ENCODE data around the gene ZNF304. TPM values are rescaled to one million over a fixed set of nuclear protein-coding genes. Genes with fewer than 3 reads are reported as not detected.

ZNF304 gene
- total and polyA plus RNA-seq, 2 of the 13 experiments (the other 11 are each of a cell fraction or from before 2014, with no cell fraction given) = 3.4 to 8.0 TPM

DNA sequence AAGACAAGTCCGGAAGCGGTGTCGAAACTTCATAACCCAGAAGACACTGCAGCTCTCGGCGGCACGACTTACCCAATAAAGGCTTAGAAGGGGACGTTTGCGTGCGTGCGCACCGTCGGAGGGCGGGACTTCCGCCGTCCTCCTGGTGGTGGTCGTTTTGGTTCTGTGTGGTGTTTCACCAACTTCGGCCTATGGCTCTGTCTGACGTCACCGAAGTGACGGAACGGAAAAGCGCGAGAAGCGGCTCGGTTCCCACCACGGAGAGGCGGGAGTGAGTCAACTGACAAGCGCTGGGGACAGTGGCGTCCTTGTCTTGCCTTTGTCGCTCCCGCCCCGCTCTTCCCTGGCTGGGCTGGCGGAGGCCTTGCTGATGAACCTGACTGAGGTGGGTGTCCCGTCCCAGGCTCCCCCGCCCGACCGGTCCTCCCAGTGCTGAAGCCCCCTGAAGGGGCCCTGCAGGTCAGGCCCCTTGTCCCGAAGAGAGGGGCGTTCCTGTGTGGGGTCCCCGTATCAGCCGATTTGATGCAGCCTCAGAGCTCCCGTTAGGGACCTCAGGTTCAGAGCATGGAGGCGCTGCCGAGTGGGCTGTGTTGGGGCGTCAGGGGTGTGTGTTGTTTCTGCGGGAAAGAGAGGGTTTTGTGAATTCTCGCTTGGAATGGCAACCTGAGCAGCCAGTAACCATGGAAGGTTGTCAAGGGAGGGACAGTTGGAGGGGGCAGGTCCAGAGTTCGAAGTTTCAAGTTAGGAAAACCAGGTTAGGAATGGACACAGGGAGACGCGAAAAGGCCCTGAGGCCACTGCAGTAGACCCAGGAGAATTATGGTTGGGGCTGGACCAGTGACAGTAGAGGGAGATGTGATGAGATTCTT lies 38.9 kb downstream of the ZNF304 start, which contains the start of gene ZNF548 (continued):
- peak; percentile 66 for TF ChIP-seq YY1 (IDR thresholded peaks at IDR 0.05; ENCODE audit: insufficient read depth, insufficient replicate concordance, low read depth, low read length)
- no peak for TF ChIP-seq TRAFD1 (CRISPR knock-in tag; IDR thresholded peaks at IDR 0.05; ENCODE audit: borderline replicate concordance)
- TF ChIP-seq KDM5B (CRISPR knock-in tag; IDR thresholded peaks at IDR 0.05; ENCODE audit: borderline replicate concordance) = peak; percentile 72; the same call in 1 of the 2 replicates
- TF ChIP-seq ZFP91 (CRISPR knock-in tag; IDR thresholded peaks at IDR 0.05; ENCODE audit: borderline replicate concordance) = peak; percentile 97; the same call in 1 of the 2 replicates
- TF ChIP-seq THAP8 (CRISPR knock-in tag; IDR thresholded peaks at IDR 0.05; ENCODE audit: borderline replicate concordance) = no peak
- 0 out of 2 replicates have a peak, but pooled peaks have one; percentile 69 for TF ChIP-seq NCOA1 (CRISPR knock-in tag; IDR thresholded peaks at IDR 0.05)
- no peak for TF ChIP-seq ZNF101 (CRISPR knock-in tag; IDR thresholded peaks at IDR 0.05; ENCODE audit: borderline replicate concordance, low read depth)
- TF ChIP-seq ATF7-NPFF (CRISPR knock-in tag; IDR thresholded peaks at IDR 0.05; ENCODE audit: low read depth) = 0 out of 2 replicates have a peak, but pooled peaks have one; percentile 25
- TF ChIP-seq ZNF7 (CRISPR knock-in tag; IDR thresholded peaks at IDR 0.05) = no peak
- peak; percentile 90 for TF ChIP-seq TFDP2 (CRISPR knock-in tag; IDR thresholded peaks at IDR 0.05)
- no peak; the same call in 1 of the 2 replicates for TF ChIP-seq ZNF784 (CRISPR knock-in tag; IDR thresholded peaks at IDR 0.05; ENCODE audit: borderline replicate concordance)
- TF ChIP-seq SNRNP70 (IDR thresholded peaks at IDR 0.05; ENCODE audit: low read depth, low read length) = no peak
- no peak for TF ChIP-seq LRRFIP1 (CRISPR knock-in tag; conservative IDR thresholded peaks at IDR 0.05)
- no peak for TF ChIP-seq ZBTB4 (CRISPR knock-in tag; IDR thresholded peaks at IDR 0.05; ENCODE audit: borderline replicate concordance)

Measured in HepG2 (cell line).